T47D (cell line): ENCODE measurements around the gene KRT16.
A peak's percentile ranks its signal among the peaks of the same experiment; 100 is the strongest.
"Not testable (repeated sequence)": the region's sequence is repeated elsewhere in the genome, so short reads cannot be mapped to it uniquely, and the experiment has no call there.

Experiments
- DNase-seq, 2 experiments: peaks; one replicate each; pipeline versions ENCODE4 v3.0.0 to v3.0.0-alpha.2; 2011 to 2012; ENCODE audit warnings: low read depth in 1 of 2, low spot score in 1 of 2
- JUND ChIP-seq: IDR thresholded peaks from 2 replicates; pipeline ENCODE4 v1.6.1; 2012; ENCODE audit warnings: low read depth
- in situ Hi-C: cut with HindIII; loops from 2 replicates; pipeline ENCODE4 v1.10.0; 2016; ENCODE audit warnings: low sequenced_read_pairs, low pct_unique_long_range_greater_than_20kb

KRT16 gene

GRCh38 chr17:41653421-41653820 lies 40.9 kb upstream of the KRT16 start:
- TF ChIP-seq JUND: no peak
- in situ Hi-C loops: no loop called here
- no peak for DNase-seq

GRCh38 chr17:41652461-41652970 lies 39.9 kb upstream of the KRT16 start:
- no peak for DNase-seq
- TF ChIP-seq JUND: no peak
- in situ Hi-C loops: no loop called here

- no peak for TF ChIP-seq JUND
- no peak for DNase-seq
- in situ Hi-C loops: no loop called here
These were observed 39.3 kb upstream of the KRT16 start for GRCh38 chr17:41651625-41652460.

- in situ Hi-C loops: no loop called here
- TF ChIP-seq JUND: no peak
- no peak for DNase-seq
These were observed 38.4 kb upstream of the KRT16 start for GRCh38 chr17:41650794-41651624.

- in situ Hi-C loops: no loop called here
- TF ChIP-seq JUND: no peak
- no peak for DNase-seq
These were observed 37.5 kb upstream of the KRT16 start for GRCh38 chr17:41649923-41650519.

DNA sequence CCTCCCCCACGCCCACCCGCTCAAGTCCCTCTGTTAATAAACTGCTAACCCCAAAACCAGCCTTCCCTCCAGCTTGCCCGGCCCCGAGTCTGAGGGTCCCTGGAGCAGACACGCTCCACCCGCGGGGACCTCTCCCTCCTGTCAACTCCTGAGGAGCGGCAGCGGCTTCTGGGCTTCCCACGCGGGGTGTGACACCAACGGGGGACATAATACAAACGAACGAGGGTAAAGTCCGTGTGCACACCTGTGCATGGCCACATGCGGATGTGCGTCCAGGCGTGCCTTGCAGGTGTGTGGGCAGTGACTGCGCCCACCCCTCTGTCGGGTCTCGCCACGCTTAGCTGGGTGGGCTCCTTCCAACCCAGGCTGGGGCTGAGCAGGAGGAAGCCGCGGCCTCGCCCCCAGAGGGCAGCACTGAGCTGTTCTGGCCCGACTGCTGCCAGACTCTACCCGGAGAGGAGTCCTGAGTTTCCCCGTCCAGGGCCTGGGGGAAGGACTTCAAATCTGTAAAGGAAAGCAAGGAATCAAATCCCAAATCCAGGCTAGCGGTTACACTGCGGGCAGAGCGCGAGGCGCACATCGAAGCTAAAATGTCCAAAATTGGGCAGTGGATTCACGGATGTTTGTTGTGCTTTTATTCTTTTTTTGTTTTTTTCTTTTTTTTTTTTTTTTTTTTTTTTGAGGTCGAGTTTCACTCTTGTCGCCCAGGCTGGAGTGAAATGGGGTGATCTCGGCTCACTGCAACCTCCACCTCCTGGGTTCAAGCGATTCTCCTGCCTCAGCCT lies 36.0 kb upstream of the KRT16 start:
- peak; percentile 87 to 93 for DNase-seq
- TF ChIP-seq JUND: no peak
- in situ Hi-C loops: no loop called here

- in situ Hi-C loops: no loop called here
- peak; percentile 87 for DNase-seq
- TF ChIP-seq JUND: no peak
These were observed 35.4 kb upstream of the KRT16 start for GRCh38 chr17:41647940-41648410.

- TF ChIP-seq JUND: no peak
- in situ Hi-C loops: no loop called here
- no peak for DNase-seq
These were observed 34.7 kb upstream of the KRT16 start for GRCh38 chr17:41647038-41647813.

DNA sequence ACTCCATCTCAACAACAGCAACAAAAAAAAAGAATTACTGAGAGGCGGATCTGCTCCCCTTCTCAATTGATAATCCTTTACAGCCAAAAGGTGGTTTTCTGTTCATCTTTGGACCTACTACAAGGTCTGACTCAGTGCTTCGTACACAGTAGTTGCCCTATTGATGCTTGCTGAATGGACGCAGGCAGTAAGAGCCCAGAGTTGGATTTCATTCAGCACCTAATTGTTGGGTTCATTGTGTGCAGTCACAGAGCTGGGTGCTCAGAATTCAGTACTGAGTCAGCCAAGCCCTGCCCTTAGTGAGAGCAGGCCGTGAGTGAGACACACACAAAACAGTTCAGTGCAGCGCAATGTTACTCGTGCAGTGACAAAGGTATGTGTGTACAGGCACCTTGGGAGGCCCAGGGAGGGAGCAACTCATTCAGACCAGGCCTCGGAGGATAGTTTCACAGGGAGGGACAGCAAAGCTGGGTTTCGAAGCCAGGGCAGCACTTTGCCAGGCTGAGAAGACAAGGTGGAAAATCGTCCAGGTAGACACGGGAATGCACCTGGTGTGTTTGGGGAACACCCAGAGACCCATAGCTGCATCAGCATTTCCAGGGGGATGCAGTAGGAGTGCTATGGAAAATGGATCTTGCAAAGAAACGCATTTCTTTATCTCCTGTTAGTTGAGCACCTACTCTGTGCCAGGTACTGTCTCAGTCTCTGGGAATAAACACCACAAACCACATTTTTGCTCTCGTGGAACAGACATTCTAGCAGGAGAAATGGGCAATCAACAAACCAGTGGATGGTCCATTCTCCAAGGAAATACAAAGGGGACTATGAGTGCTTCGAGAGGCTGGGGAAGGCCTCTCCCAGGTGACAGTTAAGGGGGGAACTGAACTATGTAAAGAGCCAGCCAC lies 29.9 kb upstream of the KRT16 start:
- DNase-seq: no peak
- in situ Hi-C loops: no loop called here
- TF ChIP-seq JUND: no peak

GRCh38 chr17:41640596-41640995 lies 28.0 kb upstream of the KRT16 start:
- in situ Hi-C loops, DNase-seq: not testable (repeated sequence)
